Mucosa of stomach (tissue), 1 donor: ENCODE results near the gene B3GNT8.
A peak's percentile ranks its signal among the peaks of the same experiment; 100 is the strongest.
"Not testable (repeated sequence)": the region's sequence is repeated elsewhere in the genome, so short reads cannot be mapped to it uniquely, and the experiment has no call there.

Source experiments
- H3K27me3 ChIP-seq: one replicate; pipeline ENCODE4 v1.7.0; 2013; ENCODE audit warnings: mild to moderate bottlenecking, low read length; ENCODE audit not compliant: control insufficient read depth, insufficient read depth
- H3K36me3 ChIP-seq: one replicate; pipeline ENCODE4 v1.7.0; 2013; ENCODE audit warnings: low read length; ENCODE audit not compliant: control insufficient read depth, insufficient read depth
- H3K4me1 ChIP-seq: one replicate; pipeline ENCODE4 v1.7.0; 2013; ENCODE audit warnings: mild to moderate bottlenecking, low read length; ENCODE audit not compliant: control insufficient read depth, insufficient read depth
- H3K4me3 ChIP-seq: one replicate; pipeline ENCODE4 v1.7.0; 2013; ENCODE audit warnings: low read length
- H3K9ac ChIP-seq: one replicate; pipeline ENCODE4 v1.7.0; 2013; ENCODE audit warnings: mild to moderate bottlenecking, low read length, moderate library complexity
- H3K9me3 ChIP-seq: one replicate; pipeline ENCODE4 v1.7.0; 2013; ENCODE audit warnings: mild to moderate bottlenecking, low read length, moderate library complexity; ENCODE audit not compliant: control insufficient read depth
- donor health status: Pancreatic carcinoma.

Gene B3GNT8

GRCh38 chr19:41426952-41427646, at the start of gene B3GNT8:
TSS of gene B3GNT8 (minus strand) at chr19:41427374. CDS start at chr19:41426778, 596 bp downstream.
- Histone ChIP-seq H3K36me3 (peaks cover 8% of the 10 kb centered on the region), H3K27me3 (no peaks in the 10 kb centered on the region)

GRCh38 chr19:41476583-41476982, 49.4 kb upstream of the B3GNT8 start:
- Histone ChIP-seq H3K27me3 (peaks cover 5% of the 10 kb centered on the region), H3K36me3 (no peaks in the 10 kb centered on the region), H3K9me3 (no peaks in the 10 kb centered on the region), H3K9ac (no peak overlapping the region), H3K4me1 (no peaks in the 10 kb centered on the region), H3K4me3 (no peak overlapping the region)

More at GRCh38 chr19:41426952-41427646, at the start of gene B3GNT8:
- Histone ChIP-seq H3K9ac (peak within 1 kb of the TSS; percentile 91), H3K4me3 (peak within 1 kb of the TSS; percentile 83), H3K4me1 (peaks cover 44% of the 10 kb centered on the region), H3K9me3 (no peaks in the 10 kb centered on the region)

GRCh38 chr19:41463257-41464256, 36.4 kb upstream of the B3GNT8 start:
- H3K36me3 ChIP-seq, H3K27me3 ChIP-seq, H3K9me3 ChIP-seq: not testable (repeated sequence)

GRCh38 chr19:41462497-41462896, 35.3 kb upstream of the B3GNT8 start:
- H3K9me3 ChIP-seq, result no peaks in the 10 kb centered on the region
- no peak overlapping the region for H3K9ac ChIP-seq
- H3K4me1 ChIP-seq, result no peaks in the 10 kb centered on the region
- peaks cover 4% of the 10 kb centered on the region for H3K27me3 ChIP-seq
- H3K4me3 ChIP-seq, result no peak overlapping the region
- H3K36me3 ChIP-seq, result no peaks in the 10 kb centered on the region

More at GRCh38 chr19:41463257-41464256, 36.4 kb upstream of the B3GNT8 start:
- H3K4me1 ChIP-seq, H3K9ac ChIP-seq, H3K4me3 ChIP-seq: not testable (repeated sequence)

- H3K9ac ChIP-seq, result no peak overlapping the region
- no peak overlapping the region for H3K4me3 ChIP-seq
- no peaks in the 10 kb centered on the region for H3K4me1 ChIP-seq
- no peaks in the 10 kb centered on the region for H3K9me3 ChIP-seq
- no peaks in the 10 kb centered on the region for H3K36me3 ChIP-seq
- peaks cover 7% of the 10 kb centered on the region for H3K27me3 ChIP-seq
Observed at GRCh38 chr19:41457241-41457640, 30.1 kb upstream of the B3GNT8 start.

GRCh38 chr19:41456342-41456918, 29.3 kb upstream of the B3GNT8 start:
- Histone ChIP-seq H3K9me3 (no peaks in the 10 kb centered on the region), H3K36me3 (no peaks in the 10 kb centered on the region), H3K9ac (no peak overlapping the region), H3K4me1 (no peaks in the 10 kb centered on the region), H3K4me3 (no peak overlapping the region), H3K27me3 (peaks cover 7% of the 10 kb centered on the region)

- Histone ChIP-seq H3K4me1 (no peaks in the 10 kb centered on the region), H3K9ac (no peak overlapping the region), H3K4me3 (no peak overlapping the region), H3K9me3 (no peaks in the 10 kb centered on the region), H3K36me3 (no peaks in the 10 kb centered on the region), H3K27me3 (peaks cover 7% of the 10 kb centered on the region)
Observed at GRCh38 chr19:41455936-41456335, 28.8 kb upstream of the B3GNT8 start.

GRCh38 chr19:41452584-41453275, 25.6 kb upstream of the B3GNT8 start:
- no peak overlapping the region for H3K9ac ChIP-seq
- no peaks in the 10 kb centered on the region for H3K36me3 ChIP-seq
- H3K4me1 ChIP-seq, result no peaks in the 10 kb centered on the region
- no peak overlapping the region for H3K4me3 ChIP-seq
- H3K27me3 ChIP-seq, result peaks cover 3% of the 10 kb centered on the region
- H3K9me3 ChIP-seq, result no peaks in the 10 kb centered on the region

GRCh38 chr19:41449865-41450178, 22.6 kb upstream of the B3GNT8 start:
- no peaks in the 10 kb centered on the region for H3K9me3 ChIP-seq
- no peaks in the 10 kb centered on the region for H3K27me3 ChIP-seq
- no peak overlapping the region for H3K4me3 ChIP-seq
- no peaks in the 10 kb centered on the region for H3K36me3 ChIP-seq
- no peaks in the 10 kb centered on the region for H3K4me1 ChIP-seq
- no peak overlapping the region for H3K9ac ChIP-seq

- Histone ChIP-seq H3K27me3 (no peaks in the 10 kb centered on the region), H3K4me1 (no peaks in the 10 kb centered on the region), H3K9me3 (no peaks in the 10 kb centered on the region), H3K9ac (no peak overlapping the region), H3K36me3 (no peaks in the 10 kb centered on the region), H3K4me3 (no peak overlapping the region)
Observed at GRCh38 chr19:41449079-41449864, 22.1 kb upstream of the B3GNT8 start.

- no peaks in the 10 kb centered on the region for H3K36me3 ChIP-seq
- no peak overlapping the region for H3K4me3 ChIP-seq
- no peaks in the 10 kb centered on the region for H3K9me3 ChIP-seq
- no peaks in the 10 kb centered on the region for H3K4me1 ChIP-seq
- peaks cover 4% of the 10 kb centered on the region for H3K27me3 ChIP-seq
- H3K9ac ChIP-seq, result no peak overlapping the region
Observed at GRCh38 chr19:41447732-41448332, 20.7 kb upstream of the B3GNT8 start.
